Subcutaneous abdominal adipose tissue (tissue), 5 donors: ENCODE results near the gene AQP7.

Experiments used
- H3K27ac ChIP-seq: one replicate; pipeline ENCODE4 v1.7.0; 2013; ENCODE audit warnings: low read depth, mild to moderate bottlenecking, inconsistent platforms, low read length, moderate library complexity
- H3K27me3 ChIP-seq, 5 donors: one replicate each; pipeline ENCODE4 v1.7.0; 2013; ENCODE audit warnings: low read length in 5 of 5, inconsistent platforms in 1 of 5; ENCODE audit not compliant: control insufficient read depth in 5 of 5, insufficient read depth in 4 of 5
- H3K36me3 ChIP-seq, 5 donors: one replicate each; pipeline ENCODE4 v1.7.0; 2013; ENCODE audit warnings: low read length in 5 of 5; ENCODE audit not compliant: control insufficient read depth in 5 of 5, insufficient read depth in 5 of 5
- H3K4me1 ChIP-seq, 5 donors: one replicate each; pipeline ENCODE4 v1.7.0; 2013; ENCODE audit warnings: low read length in 5 of 5, mild to moderate bottlenecking in 3 of 5, moderate library complexity in 1 of 5; ENCODE audit not compliant: control insufficient read depth in 5 of 5, insufficient read depth in 5 of 5
- H3K4me3 ChIP-seq, 5 donors: one replicate each; pipeline ENCODE4 v1.7.0; 2013; ENCODE audit warnings: low read length in 5 of 5, low read depth in 1 of 5
- H3K9ac ChIP-seq, 5 donors: one replicate each; pipeline ENCODE4 v1.7.0; 2013; ENCODE audit warnings: low read length in 5 of 5, mild to moderate bottlenecking in 4 of 5, moderate library complexity in 3 of 5
- H3K9me3 ChIP-seq, 5 donors: one replicate each; pipeline ENCODE4 v1.7.0; 2013; ENCODE audit warnings: low read length in 5 of 5; ENCODE audit not compliant: control insufficient read depth in 5 of 5
- donor health status: healthy.
- donor health status: healthy.
- donor health status: healthy.
- donor health status: healthy.
- donor health status: healthy.

AQP7 gene

GRCh38 chr9:33418090-33418489 lies 15.7 kb upstream of the AQP7 start:
- Histone ChIP-seq H3K9me3 (no peaks in the 10 kb centered on the region), H3K4me1 (peaks cover 0 to 10% (median 10%) of the 10 kb centered on the region in 5 donors), H3K4me3 (no peak overlapping the region), H3K27ac (no peak overlapping the region), H3K9ac (no peak overlapping the region), H3K36me3 (no peaks in the 10 kb centered on the region), H3K27me3 (peaks cover 0 to 6% (median 0%) of the 10 kb centered on the region in 5 donors)

- peaks cover 0 to 6% (median 0%) of the 10 kb centered on the region in 5 donors for H3K27me3 ChIP-seq
- H3K27ac ChIP-seq, result no peak overlapping the region
- H3K9ac ChIP-seq, result no peak overlapping the region
- no peak overlapping the region for H3K4me3 ChIP-seq
- H3K36me3 ChIP-seq, result no peaks in the 10 kb centered on the region
- H3K4me1 ChIP-seq, result peaks cover 0 to 10% (median 10%) of the 10 kb centered on the region in 5 donors
- no peaks in the 10 kb centered on the region for H3K9me3 ChIP-seq
Measured at GRCh38 chr9:33416996-33417395, 14.6 kb upstream of the AQP7 start.

- Histone ChIP-seq H3K4me1 (peaks cover 0 to 10% (median 10%) of the 10 kb centered on the region in 5 donors), H3K9ac (no peak overlapping the region), H3K27ac (no peak overlapping the region), H3K9me3 (no peaks in the 10 kb centered on the region), H3K36me3 (peaks cover 0 to 3% (median 1%) of the 10 kb centered on the region in 5 donors), H3K4me3 (peak overlapping the region in 1 of 5 donors; percentile 17), H3K27me3 (peaks cover 0 to 6% (median 0%) of the 10 kb centered on the region in 5 donors)
Measured at GRCh38 chr9:33415501-33416038, 13.2 kb upstream of the AQP7 start.

GRCh38 chr9:33414889-33415500 lies 12.6 kb upstream of the AQP7 start:
- H3K9me3 ChIP-seq, result no peaks in the 10 kb centered on the region
- peaks cover 0 to 10% (median 10%) of the 10 kb centered on the region in 5 donors for H3K4me1 ChIP-seq
- no peak overlapping the region for H3K4me3 ChIP-seq
- no peak overlapping the region for H3K27ac ChIP-seq
- peaks cover 0 to 6% (median 0%) of the 10 kb centered on the region in 5 donors for H3K27me3 ChIP-seq
- peaks cover 0 to 6% (median 4%) of the 10 kb centered on the region in 5 donors for H3K36me3 ChIP-seq
- no peak overlapping the region for H3K9ac ChIP-seq

GRCh38 chr9:33414268-33414667 lies 11.9 kb upstream of the AQP7 start:
- Histone ChIP-seq H3K4me3 (no peak overlapping the region), H3K9me3 (no peaks in the 10 kb centered on the region), H3K27me3 (peaks cover 0 to 6% (median 0%) of the 10 kb centered on the region in 5 donors), H3K27ac (no peak overlapping the region), H3K36me3 (peaks cover 0 to 6% (median 4%) of the 10 kb centered on the region in 5 donors), H3K9ac (no peak overlapping the region), H3K4me1 (peaks cover 0 to 10% (median 10%) of the 10 kb centered on the region in 5 donors)

- H3K27me3 ChIP-seq, result no peaks in the 10 kb centered on the region
- H3K4me1 ChIP-seq, result peaks cover 4 to 23% (median 20%) of the 10 kb centered on the region in 5 donors
- H3K27ac ChIP-seq, result no peak overlapping the region
- no peak overlapping the region for H3K4me3 ChIP-seq
- H3K9ac ChIP-seq, result no peak overlapping the region
- H3K9me3 ChIP-seq, result no peaks in the 10 kb centered on the region
- peaks cover 0 to 6% (median 4%) of the 10 kb centered on the region in 5 donors for H3K36me3 ChIP-seq
Measured at GRCh38 chr9:33408087-33408486, 5.7 kb upstream of the AQP7 start.

GRCh38 chr9:33407061-33407460 lies 4.7 kb upstream of the AQP7 start:
- Histone ChIP-seq H3K9ac (no peak overlapping the region), H3K27ac (no peak overlapping the region), H3K27me3 (no peaks in the 10 kb centered on the region), H3K4me1 (peaks cover 4 to 28% (median 27%) of the 10 kb centered on the region in 5 donors), H3K36me3 (peaks cover 0 to 6% (median 4%) of the 10 kb centered on the region in 5 donors), H3K9me3 (no peaks in the 10 kb centered on the region), H3K4me3 (no peak overlapping the region)

- Histone ChIP-seq H3K9me3 (no peaks in the 10 kb centered on the region), H3K27ac (peak overlapping the region; percentile 93), H3K27me3 (no peaks in the 10 kb centered on the region), H3K36me3 (no peaks in the 10 kb centered on the region), H3K4me1 (peaks cover 4 to 41% (median 39%) of the 10 kb centered on the region in 5 donors), H3K9ac (peak overlapping the region in 3 of 5 donors; percentile 3 to 75 (median 57)), H3K4me3 (no peak overlapping the region)
Measured at GRCh38 chr9:33404788-33405362, 2.5 kb upstream of the AQP7 start.

GRCh38 chr9:33403941-33404787 lies 1.8 kb upstream of the AQP7 start:
- Histone ChIP-seq H3K4me1 (peaks cover 4 to 48% (median 45%) of the 10 kb centered on the region in 5 donors), H3K4me3 (peak overlapping the region; percentile 21 to 62 (median 32)), H3K9ac (peak overlapping the region; percentile 16 to 75 (median 63)), H3K27ac (peak overlapping the region; percentile 93), H3K9me3 (no peaks in the 10 kb centered on the region), H3K36me3 (no peaks in the 10 kb centered on the region), H3K27me3 (no peaks in the 10 kb centered on the region)
